ENCODE data around the gene ANKRD6.

Gene ANKRD6

GRCh38 chr6:89580997-89581666 lies 148.2 kb downstream of the ANKRD6 start:
- no peak overlapping the region for H3K4me2 ChIP-seq (ENCODE audit: low read depth, low read length, poor library complexity, severe bottlenecking)
- H3K9me3 ChIP-seq (ENCODE audit: insufficient read depth, low read length), result no peaks in the 10 kb centered on the region
- H3K27me3 ChIP-seq (ENCODE audit: low read length), result no peaks in the 10 kb centered on the region
- H4K20me1 ChIP-seq (ENCODE audit: low read depth, low read length), result no peaks in the 10 kb centered on the region
- H3F3A ChIP-seq (ENCODE audit: insufficient read depth), result no peaks in the 10 kb centered on the region
- H3K9me2 ChIP-seq (replicated peaks; ENCODE audit: insufficient read depth, low read length), result no peaks in the 10 kb centered on the region
- no peak overlapping the region for H3K9ac ChIP-seq (ENCODE audit: low read length)
- H2AFZ ChIP-seq (ENCODE audit: low read depth, low read length, severe bottlenecking), result no peak overlapping the region
- TF ChIP-seq CTCF (IDR thresholded peaks at IDR 0.05; ENCODE audit: insufficient read depth, low read length, poor library complexity, severe bottlenecking) (no peak), EZH2phosphoT487 (conservative IDR thresholded peaks at IDR 0.05; ENCODE audit: low read length) (no peak)
- no peaks in the 10 kb centered on the region for H3K36me3 ChIP-seq (ENCODE audit: low read length)
- no peak overlapping the region for H3K27ac ChIP-seq (ENCODE audit: low read depth, low read length)
- H3K4me3 ChIP-seq (ENCODE audit: insufficient read depth, low read length, poor library complexity, severe bottlenecking), result no peak overlapping the region
- no peaks in the 10 kb centered on the region for H3K79me2 ChIP-seq (ENCODE audit: insufficient read depth, low read length)

- H3K4me3 ChIP-seq (ENCODE audit: insufficient read depth, low read length, poor library complexity, severe bottlenecking), result no peak overlapping the region
- no peak overlapping the region for H3K4me2 ChIP-seq (ENCODE audit: low read depth, low read length, poor library complexity, severe bottlenecking)
- no peak overlapping the region for H3K9ac ChIP-seq (ENCODE audit: low read length)
- no peaks in the 10 kb centered on the region for H3K9me2 ChIP-seq (replicated peaks; ENCODE audit: insufficient read depth, low read length)
- no peaks in the 10 kb centered on the region for H3K27me3 ChIP-seq (ENCODE audit: low read length)
- H2AFZ ChIP-seq (ENCODE audit: low read depth, low read length, severe bottlenecking), result no peak overlapping the region
- no peak overlapping the region for H3K27ac ChIP-seq (ENCODE audit: low read depth, low read length)
- H3K36me3 ChIP-seq (ENCODE audit: low read length), result no peaks in the 10 kb centered on the region
- no peaks in the 10 kb centered on the region for H3F3A ChIP-seq (ENCODE audit: insufficient read depth)
- no peaks in the 10 kb centered on the region for H3K9me3 ChIP-seq (ENCODE audit: insufficient read depth, low read length)
- TF ChIP-seq EZH2phosphoT487 (conservative IDR thresholded peaks at IDR 0.05; ENCODE audit: low read length), result no peak
- TF ChIP-seq CTCF (IDR thresholded peaks at IDR 0.05; ENCODE audit: insufficient read depth, low read length, poor library complexity, severe bottlenecking), result no peak
- no peaks in the 10 kb centered on the region for H4K20me1 ChIP-seq (ENCODE audit: low read depth, low read length)
- no peaks in the 10 kb centered on the region for H3K79me2 ChIP-seq (ENCODE audit: insufficient read depth, low read length)
Observed at GRCh38 chr6:89581689-89582088, 148.7 kb downstream of the ANKRD6 start.

- H2AFZ ChIP-seq (ENCODE audit: low read depth, low read length, severe bottlenecking), result no peak overlapping the region
- H4K20me1 ChIP-seq (ENCODE audit: low read depth, low read length), result no peaks in the 10 kb centered on the region
- H3K9ac ChIP-seq (ENCODE audit: low read length), result no peak overlapping the region
- H3K27ac ChIP-seq (ENCODE audit: low read depth, low read length), result no peak overlapping the region
- H3F3A ChIP-seq (ENCODE audit: insufficient read depth), result no peaks in the 10 kb centered on the region
- TF ChIP-seq EZH2phosphoT487 (conservative IDR thresholded peaks at IDR 0.05; ENCODE audit: low read length) (no peak), CTCF (IDR thresholded peaks at IDR 0.05; ENCODE audit: insufficient read depth, low read length, poor library complexity, severe bottlenecking) (no peak)
- H3K27me3 ChIP-seq (ENCODE audit: low read length), result no peaks in the 10 kb centered on the region
- H3K4me2 ChIP-seq (ENCODE audit: low read depth, low read length, poor library complexity, severe bottlenecking), result no peak overlapping the region
- no peak overlapping the region for H3K4me3 ChIP-seq (ENCODE audit: insufficient read depth, low read length, poor library complexity, severe bottlenecking)
- no peaks in the 10 kb centered on the region for H3K36me3 ChIP-seq (ENCODE audit: low read length)
- H3K9me3 ChIP-seq (ENCODE audit: insufficient read depth, low read length), result no peaks in the 10 kb centered on the region
- no peaks in the 10 kb centered on the region for H3K9me2 ChIP-seq (replicated peaks; ENCODE audit: insufficient read depth, low read length)
- no peaks in the 10 kb centered on the region for H3K79me2 ChIP-seq (ENCODE audit: insufficient read depth, low read length)
Observed at GRCh38 chr6:89582669-89583325, 149.8 kb downstream of the ANKRD6 start.
